Stimulated activated CD4-positive, alpha-beta T cell treated with anti-CD3 and anti-CD28 coated beads, Interleukin-4, amount 100 ng/mL, for 24 hours (primary cell): ENCODE results near the gene TRPV4.
A peak's percentile ranks its signal among the peaks of the same experiment; 100 is the strongest.
"Not testable (repeated sequence)": the region's sequence is repeated elsewhere in the genome, so short reads cannot be mapped to it uniquely, and the experiment has no call there.

Source experiments
- DNase-seq: peaks from one replicate; pipeline ENCODE4 v3.0.0-alpha.2; 2020

TRPV4 gene

DNA sequence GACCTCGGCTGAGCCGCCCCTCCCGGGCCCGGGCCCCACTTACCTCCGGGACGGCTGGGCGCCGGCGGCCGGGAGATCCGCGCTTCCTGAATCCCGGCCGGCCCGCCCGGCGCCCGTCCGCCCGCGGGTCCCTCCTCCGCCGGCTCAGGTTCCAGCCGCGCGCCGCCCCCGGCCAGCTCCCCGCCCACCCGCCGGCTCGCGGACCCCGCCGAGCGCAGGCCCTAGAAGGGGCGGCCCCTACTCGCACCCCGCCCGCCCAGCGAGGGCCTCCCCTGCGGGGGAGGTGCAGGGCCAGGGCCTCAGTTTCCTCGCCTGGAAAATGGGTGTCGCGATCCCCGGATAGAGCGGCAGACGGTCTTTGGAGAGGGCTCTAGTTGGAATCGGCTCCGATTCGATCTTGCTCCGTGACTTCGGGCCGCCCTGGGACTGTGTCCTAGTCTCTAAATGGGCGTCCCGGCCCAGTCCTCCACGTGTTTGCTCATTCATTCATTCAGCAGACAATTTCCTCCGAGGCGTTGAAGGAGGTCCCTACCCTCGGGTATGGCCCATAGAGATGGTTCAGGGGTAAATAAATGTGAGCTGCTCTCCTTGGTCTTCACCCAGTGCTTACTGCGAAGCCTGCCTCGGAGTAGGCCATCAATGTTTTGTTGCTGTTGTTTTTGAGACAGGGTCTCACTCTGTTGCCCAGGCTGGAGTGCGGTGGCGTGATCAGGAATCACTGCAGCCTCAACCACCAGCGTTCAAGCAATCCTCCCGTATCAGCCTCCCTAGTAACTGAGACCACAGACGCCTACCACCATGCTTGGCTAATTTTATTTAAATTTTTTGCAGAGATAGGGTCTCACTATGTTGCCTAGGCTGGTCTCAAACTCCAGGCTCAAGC lies at the start of gene TRPV4:
Gene TRPV4, minus strand, starts transcription at position 92 of the 883 bp plus-strand sequence. CDS start 18,602 bp downstream, outside the sequence.
- DNase-seq, result no peak

DNA sequence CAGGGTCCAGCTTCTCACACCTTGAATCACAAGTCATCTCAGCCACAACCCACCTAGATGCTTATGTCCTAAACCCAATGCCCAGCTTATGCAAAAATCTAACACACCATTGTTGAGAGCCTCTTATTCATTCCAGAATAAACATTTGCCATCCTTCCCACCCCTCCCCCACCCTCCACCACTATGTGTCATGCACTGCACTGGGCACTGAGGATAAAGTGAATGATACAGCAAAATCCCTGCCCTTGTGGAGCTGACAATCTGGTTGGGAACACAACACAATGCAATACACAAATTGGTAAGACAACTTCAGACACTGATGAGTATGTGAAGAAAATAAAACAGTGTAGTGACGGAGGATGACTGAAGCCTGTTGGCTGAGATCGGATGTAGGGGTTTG lies 48.6 kb upstream of the TRPV4 start:
- DNase-seq, result no peak

GRCh38 chr12:109880938-109881337 lies 47.7 kb upstream of the TRPV4 start:
- peak; percentile 6 for DNase-seq

GRCh38 chr12:109880043-109880931 lies 47.1 kb upstream of the TRPV4 start, which contains the start of gene GLTP:
Gene GLTP, minus strand, starts transcription at chr12:109880541. Its CDS starts 167 bp downstream, at chr12:109880374.
- peak; percentile 87 for DNase-seq

GRCh38 chr12:109879351-109880042 lies 46.3 kb upstream of the TRPV4 start:
- peak; percentile 4 for DNase-seq

- no peak for DNase-seq
Observed at GRCh38 chr12:109878749-109879148, 45.6 kb upstream of the TRPV4 start.

DNA sequence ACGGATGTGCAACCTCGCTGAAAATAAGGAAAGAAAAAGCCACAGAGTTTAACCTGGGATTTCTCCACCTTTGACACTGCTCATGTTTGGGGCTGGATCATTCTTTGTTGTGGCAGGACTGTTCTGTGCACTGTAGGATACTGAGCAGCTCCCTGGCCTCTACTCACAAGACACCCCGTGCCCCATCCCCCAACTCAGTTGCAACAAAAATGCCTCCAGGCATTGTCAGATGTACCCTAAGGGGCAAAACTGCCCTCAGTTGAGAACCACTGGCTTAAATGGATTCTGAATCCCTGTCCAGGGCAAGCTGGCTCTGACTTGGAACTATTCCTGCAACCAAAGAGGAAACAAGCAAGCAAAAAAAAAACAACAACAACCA lies 45.0 kb upstream of the TRPV4 start:
- DNase-seq, result no peak

- DNase-seq, result no peak
Observed at GRCh38 chr12:109877504-109878246, 44.5 kb upstream of the TRPV4 start.

GRCh38 chr12:109876406-109876805 lies 43.2 kb upstream of the TRPV4 start:
- no peak for DNase-seq

DNA sequence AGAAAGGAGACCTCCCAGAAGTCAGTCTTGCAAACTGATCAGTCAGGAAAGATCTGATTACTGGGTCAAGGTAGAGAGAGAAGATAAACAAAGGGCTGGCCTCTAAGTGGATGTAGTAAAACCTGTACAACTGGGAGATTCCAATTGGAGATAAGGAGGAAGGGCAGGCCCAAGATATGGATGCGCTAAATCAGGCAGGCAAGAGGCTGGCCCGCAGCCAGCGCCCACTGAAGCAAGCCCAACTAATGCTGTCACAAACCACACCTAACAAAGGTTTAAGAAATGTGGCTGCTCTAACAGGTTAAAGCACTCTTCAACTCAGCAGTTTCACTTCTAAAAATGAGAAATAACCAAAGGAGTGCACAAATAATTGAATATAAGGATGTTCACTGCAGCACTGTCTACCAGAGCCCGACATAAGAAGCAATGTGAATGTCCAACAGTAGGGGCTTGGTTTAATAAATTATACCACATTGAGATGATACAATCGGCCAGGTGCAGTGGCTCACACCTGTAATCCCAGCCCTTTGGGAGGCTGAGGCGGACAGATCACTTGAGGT lies 42.5 kb upstream of the TRPV4 start:
- no peak for DNase-seq

GRCh38 chr12:109873653-109874052 lies 40.5 kb upstream of the TRPV4 start:
- DNase-seq, result no peak

DNA sequence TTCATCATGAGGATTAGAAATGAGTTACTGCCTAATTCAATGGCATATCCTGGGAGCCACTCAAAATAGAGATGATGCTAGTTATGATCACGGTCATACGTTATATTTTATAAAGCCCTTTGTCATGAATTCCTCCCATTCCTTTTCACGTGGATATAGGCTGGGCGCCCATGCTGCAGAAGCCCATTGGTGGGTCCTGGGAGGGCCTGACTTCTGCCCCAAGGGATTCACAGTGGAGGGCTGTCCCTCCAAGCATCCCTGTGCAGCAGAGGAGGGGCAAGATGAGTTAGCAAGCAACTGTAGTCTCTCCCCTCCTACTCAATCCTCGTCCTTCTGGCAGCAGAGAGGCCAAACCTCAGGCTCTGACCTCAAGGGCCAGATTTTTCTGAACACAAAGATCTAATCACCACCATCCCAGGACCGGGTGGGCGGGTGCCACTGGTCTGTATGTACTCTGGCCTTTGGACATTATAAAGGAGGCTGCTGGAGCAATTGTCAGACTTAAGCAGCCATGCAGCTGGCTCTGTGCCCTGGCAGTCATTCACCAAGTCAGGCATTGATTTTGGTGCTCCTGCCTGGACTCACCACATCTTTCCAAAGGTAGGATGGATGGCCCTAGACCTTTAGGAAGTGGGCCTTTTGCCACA lies 38.6 kb upstream of the TRPV4 start:
- DNase-seq, result no peak

- DNase-seq, result no peak
Observed at GRCh38 chr12:109870648-109871047, 37.5 kb upstream of the TRPV4 start.

DNA sequence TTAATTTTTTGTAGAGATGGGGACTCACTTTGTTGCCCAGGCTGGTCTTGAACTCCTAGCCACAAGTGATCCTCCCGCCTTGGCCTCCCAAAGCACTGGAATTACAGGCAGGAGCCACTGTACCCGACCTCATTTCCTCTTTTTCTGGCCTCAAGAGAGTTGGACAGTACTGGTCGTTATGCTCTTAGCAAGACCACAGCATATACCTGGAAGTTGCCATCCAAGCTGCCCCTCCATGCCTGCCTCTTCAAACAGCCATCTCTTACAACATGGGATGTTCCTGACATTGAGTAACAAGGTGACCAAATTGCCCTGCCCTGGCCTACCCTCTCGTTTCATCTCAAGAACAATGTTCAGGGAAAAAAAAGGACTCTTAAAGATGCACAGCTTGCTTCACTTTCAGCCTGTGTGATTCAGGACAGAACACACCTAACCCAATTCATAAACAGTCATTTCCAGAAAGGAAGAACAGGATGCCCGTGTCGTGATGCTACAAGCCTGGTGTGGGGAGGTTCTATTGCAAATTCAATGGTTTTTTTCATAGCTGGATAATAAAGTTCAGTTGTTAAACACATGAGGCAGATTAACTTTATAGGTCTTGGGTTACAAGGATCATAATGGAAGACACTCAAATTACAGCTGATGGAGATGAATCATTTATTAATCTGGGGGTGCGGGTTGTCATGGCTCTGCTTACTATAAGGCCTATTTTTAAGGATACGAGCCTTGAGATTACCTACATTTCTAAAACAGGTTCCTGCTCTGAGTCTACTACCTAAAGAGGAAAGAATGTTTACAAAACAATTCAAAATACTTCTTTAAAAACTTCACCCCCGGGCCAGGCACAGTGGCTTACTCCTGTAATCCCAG lies 35.2 kb upstream of the TRPV4 start:
- no peak for DNase-seq

DNA sequence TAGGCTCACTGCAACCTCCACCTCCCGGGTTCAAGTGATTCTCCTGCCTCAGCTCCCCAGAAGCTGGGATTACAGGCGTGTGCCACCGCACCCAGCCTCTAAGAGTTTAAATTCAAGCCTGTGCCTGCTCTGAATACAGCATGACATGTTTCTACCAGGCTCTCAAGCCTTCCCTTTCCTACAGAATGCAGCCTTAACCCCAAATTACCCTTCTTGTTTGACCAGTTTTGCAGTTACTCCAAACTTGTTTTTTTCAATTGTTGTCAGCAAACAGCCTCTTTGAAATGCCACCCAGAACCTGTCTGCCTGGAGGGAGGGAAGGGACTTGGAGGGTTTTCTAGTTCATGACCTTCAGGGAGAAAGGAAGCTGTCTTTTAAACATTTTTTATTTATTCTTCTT lies 31.7 kb upstream of the TRPV4 start:
- DNase-seq, result no peak

- DNase-seq, result no peak
Observed at GRCh38 chr12:109863847-109864712, 30.9 kb upstream of the TRPV4 start.

DNA sequence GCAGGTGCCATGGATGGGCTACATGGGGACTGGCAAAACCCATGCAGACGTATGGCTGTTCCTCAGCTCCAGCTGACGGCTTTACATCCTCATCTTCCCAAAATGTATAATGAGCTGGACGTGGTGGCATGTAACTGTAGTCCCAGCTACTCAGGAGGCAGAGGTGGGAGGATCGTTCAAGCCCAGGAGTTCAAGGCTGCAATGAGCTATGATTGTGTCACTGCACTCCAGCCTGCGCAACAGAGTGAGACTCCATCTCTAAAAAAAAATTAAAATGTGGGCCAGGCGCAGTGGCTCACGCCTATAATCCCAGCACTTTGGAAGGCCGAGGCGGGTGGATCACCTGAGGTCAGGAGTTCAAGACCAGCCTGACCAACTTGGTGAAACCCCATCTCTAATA lies 29.3 kb upstream of the TRPV4 start:
- DNase-seq, result not testable (repeated sequence)

DNA sequence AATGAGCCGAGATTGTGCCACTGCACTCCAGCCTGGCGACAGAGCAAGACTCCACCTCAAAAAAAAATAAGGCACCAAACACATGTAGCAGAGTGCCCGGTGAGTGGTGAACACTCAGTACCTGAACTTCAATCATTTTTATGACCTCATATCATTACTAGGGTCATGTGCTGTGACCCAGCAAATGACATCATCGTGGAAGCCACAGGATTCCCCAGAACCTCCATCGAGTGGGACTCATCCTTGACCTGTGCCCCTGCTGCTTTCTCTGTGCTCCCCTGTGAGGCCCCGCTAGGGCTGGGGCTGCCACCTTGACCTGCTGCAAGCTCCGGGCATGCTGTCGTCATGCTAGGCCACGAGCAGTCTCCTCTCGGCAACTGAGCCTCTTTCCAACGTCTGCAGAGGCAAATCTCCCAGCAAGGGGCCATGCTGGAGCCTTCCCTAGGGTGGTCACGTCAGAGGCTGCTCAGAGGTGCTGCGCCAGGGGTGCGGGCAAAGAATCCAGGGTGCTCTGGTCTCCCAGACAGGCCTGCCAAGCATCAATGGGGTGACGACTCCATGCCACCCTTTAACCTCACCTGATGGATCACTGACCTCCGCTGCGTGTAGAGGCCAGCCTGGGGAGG lies 28.6 kb upstream of the TRPV4 start:
- no peak for DNase-seq

DNA sequence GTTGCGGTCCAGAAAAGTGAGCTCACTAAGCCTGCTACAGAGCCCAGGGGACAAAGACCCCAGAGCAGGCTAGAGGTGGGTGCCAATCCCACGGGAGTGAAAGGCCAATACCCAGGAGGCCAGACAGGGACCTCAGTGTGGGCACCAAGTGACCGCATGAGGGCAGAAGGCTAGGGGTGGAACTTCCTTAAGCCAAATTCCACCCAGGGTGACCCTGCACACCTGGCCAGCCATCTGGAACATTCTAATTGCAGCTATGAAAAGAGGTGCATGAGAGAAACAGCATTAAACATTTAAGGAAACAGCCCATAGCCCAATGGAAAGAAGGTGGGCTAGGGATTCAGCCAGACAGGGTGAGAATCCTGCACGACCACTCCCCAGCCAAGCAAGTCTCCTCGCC lies 27.8 kb upstream of the TRPV4 start:
- no peak for DNase-seq
